ENCODE data around the gene MGST2.

The MGST2 gene

GRCh38 chr4:139675651-139676050 lies 10.0 kb downstream of the MGST2 start:
- no peaks in the 10 kb centered on the region for H3K27me3 ChIP-seq (ENCODE audit: insufficient read depth, low read length)
- H3K27ac ChIP-seq (ENCODE audit: low read depth, low read length): no peak overlapping the region
- no peak overlapping the region for H4K12ac ChIP-seq (ENCODE audit: low read depth, low read length)
- no peak overlapping the region for H2AFZ ChIP-seq (ENCODE audit: insufficient read depth, low read length, poor library complexity)
- H3K79me2 ChIP-seq (ENCODE audit: control insufficient read depth, insufficient read depth, low read length, poor library complexity): no peaks in the 10 kb centered on the region
- no peak overlapping the region for H3K18ac ChIP-seq (ENCODE audit: low read length)
- H2BK12ac ChIP-seq (ENCODE audit: low read length): no peak overlapping the region
- no peaks in the 10 kb centered on the region for H3K9me3 ChIP-seq (ENCODE audit: insufficient read depth, low read depth, low read length)
- no peak overlapping the region for H3K23ac ChIP-seq (ENCODE audit: low read length)
- H4K91ac ChIP-seq (ENCODE audit: low read depth, low read length): no peak overlapping the region
- H3K4ac ChIP-seq (ENCODE audit: low read depth, low read length): no peak overlapping the region
- no CpG with 5 or more reads among the region's 9 CpGs for WGBS (ENCODE audit: extremely low coverage, insufficient coverage, insufficient read length)
- no peak overlapping the region for H3K4me2 ChIP-seq (ENCODE audit: low read length)
- DNase-seq: peak; percentile 71 to 96
- H3K4me1 ChIP-seq (ENCODE audit: control insufficient read depth in 1 of 2, insufficient read depth in 2 of 2, low read length in 2 of 2): peaks cover 3 to 5% of the 10 kb centered on the region in 2 experiments
- H2BK120ac ChIP-seq (ENCODE audit: insufficient read depth, low read length, poor library complexity): no peak overlapping the region
- no peak overlapping the region for H4K8ac ChIP-seq (ENCODE audit: low read depth, low read length)
- peaks cover 0 to 4% of the 10 kb centered on the region in 2 experiments for H3K36me3 ChIP-seq (ENCODE audit: control insufficient read depth in 1 of 2, insufficient read depth in 2 of 2, low read length in 2 of 2)
- peaks cover 4% of the 10 kb centered on the region for H3K79me1 ChIP-seq (ENCODE audit: low read length)
- H3K14ac ChIP-seq (ENCODE audit: low read length): no peak overlapping the region
- no peak overlapping the region for H2AK5ac ChIP-seq (ENCODE audit: low read length)
- H3K9ac ChIP-seq (ENCODE audit: low read length): no peak overlapping the region
- no peak overlapping the region for H2BK5ac ChIP-seq (ENCODE audit: low read depth, low read length, poor library complexity)
- no peak overlapping the region for H3K4me3 ChIP-seq (ENCODE audit: low read depth, low read length)

GRCh38 chr4:139676365-139676764 lies 10.7 kb downstream of the MGST2 start:
- no peak overlapping the region for H3K18ac ChIP-seq (ENCODE audit: low read length)
- no peak overlapping the region for H4K12ac ChIP-seq (ENCODE audit: low read depth, low read length)
- no peak overlapping the region for H3K4me3 ChIP-seq (ENCODE audit: low read depth, low read length)
- H2BK12ac ChIP-seq (ENCODE audit: low read length): no peak overlapping the region
- H2AK5ac ChIP-seq (ENCODE audit: low read length): no peak overlapping the region
- no peak overlapping the region for H3K27ac ChIP-seq (ENCODE audit: low read depth, low read length)
- H3K9me3 ChIP-seq (ENCODE audit: insufficient read depth, low read depth, low read length): no peaks in the 10 kb centered on the region
- H3K4me1 ChIP-seq (ENCODE audit: control insufficient read depth in 1 of 2, insufficient read depth in 2 of 2, low read length in 2 of 2): peaks cover 3 to 5% of the 10 kb centered on the region in 2 experiments
- H3K4ac ChIP-seq (ENCODE audit: low read depth, low read length): no peak overlapping the region
- peaks cover 2% of the 10 kb centered on the region for H3K79me1 ChIP-seq (ENCODE audit: low read length)
- DNase-seq: no peak
- peaks cover 0 to 4% of the 10 kb centered on the region in 2 experiments for H3K36me3 ChIP-seq (ENCODE audit: control insufficient read depth in 1 of 2, insufficient read depth in 2 of 2, low read length in 2 of 2)
- H2BK120ac ChIP-seq (ENCODE audit: insufficient read depth, low read length, poor library complexity): no peak overlapping the region
- no CpG with 5 or more reads among the region's 2 CpGs for WGBS (ENCODE audit: extremely low coverage, insufficient coverage, insufficient read length)
- H3K9ac ChIP-seq (ENCODE audit: low read length): no peak overlapping the region
- no peaks in the 10 kb centered on the region for H3K27me3 ChIP-seq (ENCODE audit: insufficient read depth, low read length)
- peak overlapping the region; percentile 10 for H4K91ac ChIP-seq (ENCODE audit: low read depth, low read length)
- no peak overlapping the region for H2AFZ ChIP-seq (ENCODE audit: insufficient read depth, low read length, poor library complexity)
- H3K4me2 ChIP-seq (ENCODE audit: low read length): no peak overlapping the region
- H3K23ac ChIP-seq (ENCODE audit: low read length): no peak overlapping the region
- H3K79me2 ChIP-seq (ENCODE audit: control insufficient read depth, insufficient read depth, low read length, poor library complexity): no peaks in the 10 kb centered on the region
- no peak overlapping the region for H3K14ac ChIP-seq (ENCODE audit: low read length)
- H4K8ac ChIP-seq (ENCODE audit: low read depth, low read length): no peak overlapping the region
- H2BK5ac ChIP-seq (ENCODE audit: low read depth, low read length, poor library complexity): no peak overlapping the region

- H3K9me3 ChIP-seq (ENCODE audit: insufficient read depth, low read depth, low read length): no peaks in the 10 kb centered on the region
- H3K36me3 ChIP-seq (ENCODE audit: control insufficient read depth in 1 of 2, insufficient read depth in 2 of 2, low read length in 2 of 2): peaks cover 0 to 4% of the 10 kb centered on the region in 2 experiments
- no peak overlapping the region for H2AFZ ChIP-seq (ENCODE audit: insufficient read depth, low read length, poor library complexity)
- no peak overlapping the region for H4K91ac ChIP-seq (ENCODE audit: low read depth, low read length)
- H3K79me2 ChIP-seq (ENCODE audit: control insufficient read depth, insufficient read depth, low read length, poor library complexity): no peaks in the 10 kb centered on the region
- H3K4ac ChIP-seq (ENCODE audit: low read depth, low read length): no peak overlapping the region
- H3K4me2 ChIP-seq (ENCODE audit: low read length): peak overlapping the region; percentile 21
- no peak overlapping the region for H2BK12ac ChIP-seq (ENCODE audit: low read length)
- H3K4me1 ChIP-seq (ENCODE audit: control insufficient read depth in 1 of 2, insufficient read depth in 2 of 2, low read length in 2 of 2): peaks cover 3 to 5% of the 10 kb centered on the region in 2 experiments
- no CpG with 5 or more reads among the region's 4 CpGs for WGBS (ENCODE audit: extremely low coverage, insufficient coverage, insufficient read length)
- no peak overlapping the region for H4K12ac ChIP-seq (ENCODE audit: low read depth, low read length)
- H2BK120ac ChIP-seq (ENCODE audit: insufficient read depth, low read length, poor library complexity): no peak overlapping the region
- no peak overlapping the region for H2BK5ac ChIP-seq (ENCODE audit: low read depth, low read length, poor library complexity)
- H3K4me3 ChIP-seq (ENCODE audit: low read depth, low read length): no peak overlapping the region
- no peak overlapping the region for H3K14ac ChIP-seq (ENCODE audit: low read length)
- DNase-seq: peak in 1 of 2 donors; percentile 58
- H3K79me1 ChIP-seq (ENCODE audit: low read length): peaks cover 2% of the 10 kb centered on the region
- no peak overlapping the region for H3K27ac ChIP-seq (ENCODE audit: low read depth, low read length)
- no peak overlapping the region for H4K8ac ChIP-seq (ENCODE audit: low read depth, low read length)
- H3K9ac ChIP-seq (ENCODE audit: low read length): no peak overlapping the region
- no peak overlapping the region for H3K23ac ChIP-seq (ENCODE audit: low read length)
- no peak overlapping the region for H2AK5ac ChIP-seq (ENCODE audit: low read length)
- no peaks in the 10 kb centered on the region for H3K27me3 ChIP-seq (ENCODE audit: insufficient read depth, low read length)
- no peak overlapping the region for H3K18ac ChIP-seq (ENCODE audit: low read length)
These were observed 11.4 kb downstream of the MGST2 start for GRCh38 chr4:139676913-139677585.

- Histone ChIP-seq H2BK120ac (ENCODE audit: insufficient read depth, low read length, poor library complexity) (no peak overlapping the region), H3K4me2 (ENCODE audit: low read length) (no peak overlapping the region), H4K12ac (ENCODE audit: low read depth, low read length) (no peak overlapping the region), H3K79me1 (ENCODE audit: low read length) (no peaks in the 10 kb centered on the region), H3K9ac (ENCODE audit: low read length) (no peak overlapping the region), H3K18ac (ENCODE audit: low read length) (no peak overlapping the region), H3K27me3 (ENCODE audit: insufficient read depth, low read length) (no peaks in the 10 kb centered on the region), H2AFZ (ENCODE audit: insufficient read depth, low read length, poor library complexity) (no peak overlapping the region), H3K9me3 (ENCODE audit: insufficient read depth, low read depth, low read length) (peaks cover 3% of the 10 kb centered on the region), H3K27ac (ENCODE audit: low read depth, low read length) (no peak overlapping the region), H2AK5ac (ENCODE audit: low read length) (no peak overlapping the region), H2BK5ac (ENCODE audit: low read depth, low read length, poor library complexity) (no peak overlapping the region), H3K14ac (ENCODE audit: low read length) (no peak overlapping the region), H4K91ac (ENCODE audit: low read depth, low read length) (no peak overlapping the region), H2BK12ac (ENCODE audit: low read length) (no peak overlapping the region), H4K8ac (ENCODE audit: low read depth, low read length) (no peak overlapping the region), H3K79me2 (ENCODE audit: control insufficient read depth, insufficient read depth, low read length, poor library complexity) (no peaks in the 10 kb centered on the region), H3K4me3 (ENCODE audit: low read depth, low read length) (no peak overlapping the region), H3K4ac (ENCODE audit: low read depth, low read length) (no peak overlapping the region), H3K23ac (ENCODE audit: low read length) (no peak overlapping the region), H3K4me1 (ENCODE audit: control insufficient read depth in 1 of 2, insufficient read depth in 2 of 2, low read length in 2 of 2) (no peaks in the 10 kb centered on the region), H3K36me3 (ENCODE audit: control insufficient read depth in 1 of 2, insufficient read depth in 2 of 2, low read length in 2 of 2) (peaks cover 2 to 4% of the 10 kb centered on the region in 2 experiments)
- DNase-seq: no peak
- WGBS (ENCODE audit: extremely low coverage, insufficient coverage, insufficient read length): no CpG with 5 or more reads among the region's 2 CpGs
These were observed 16.7 kb downstream of the MGST2 start for GRCh38 chr4:139682309-139682708.
